ENCODE measurements around the gene DFFB. TPM values are rescaled to one million over a fixed set of nuclear protein-coding genes. Genes with fewer than 3 reads are reported as not detected.

Gene DFFB
- total and polyA plus RNA-seq, 2 donors (not counting 3 experiments of a cell fraction or from before 2014, with no cell fraction given): 11.7 to 11.8 TPM

- H3K9ac ChIP-seq (replicated peaks; ENCODE audit: extremely low read depth, insufficient read depth, low read length): no peak overlapping the region
- ChIA-PET POLR2A (no interaction called here), CTCF (no interaction called here)
- no peaks in the 10 kb centered on the region for H3K9me1 ChIP-seq (replicated peaks; ENCODE audit: control insufficient read depth, extremely low read depth, insufficient read depth, low read length)
- intact Hi-C loops (cut with micrococcal nuclease) (no loop called here), dilution Hi-C loops (cut with MboI; ENCODE audit: extremely low pct_ligation_motif_present, low sequenced_read_pairs) (no loop called here)
- peaks cover 7 to 21% of the 10 kb centered on the region in 2 experiments for H3K36me3 ChIP-seq (ENCODE audit: control insufficient read depth in 2 of 2, extremely low read depth in 1 of 2, insufficient read depth in 2 of 2, low read length in 2 of 2)
- no peaks in the 10 kb centered on the region for H4K20me1 ChIP-seq (replicated peaks; ENCODE audit: control insufficient read depth, extremely low read depth, insufficient read depth, low read length)
- H3K4me1 ChIP-seq (ENCODE audit: control insufficient read depth, extremely low read depth, insufficient read depth, low read length): no peaks in the 10 kb centered on the region
- H3K79me2 ChIP-seq (ENCODE audit: control insufficient read depth, insufficient read depth, low read length): no peaks in the 10 kb centered on the region
- BruUV-seq (replicated peaks): no TSS peak
- TF ChIP-seq MYC (IDR thresholded peaks at IDR 0.05; ENCODE audit: low read depth, low read length) (no peak), JUN (IDR thresholded peaks at IDR 0.05; ENCODE audit: borderline replicate concordance, insufficient read depth, insufficient read length, low read depth) (no peak), EZH2 (IDR thresholded peaks at IDR 0.05; ENCODE audit: borderline replicate concordance, low read depth, low read length, severe bottlenecking) (no peak), FOS (IDR thresholded peaks at IDR 0.05; ENCODE audit: borderline replicate concordance, insufficient read depth, low read length) (no peak), GATA2 (IDR thresholded peaks at IDR 0.05; ENCODE audit: insufficient read depth, insufficient read length, low read depth, low read length) (no peak), MAX (IDR thresholded peaks at IDR 0.05; ENCODE audit: insufficient read depth, insufficient read length) (no peak), POLR2AphosphoS5 (IDR thresholded peaks at IDR 0.05; ENCODE audit: insufficient read depth, low read depth, low read length) (no peak), POLR2A (IDR thresholded peaks at IDR 0.05; ENCODE audit: low read depth, low read length) (no peak)
- TF ChIP-seq, protein P1, sequence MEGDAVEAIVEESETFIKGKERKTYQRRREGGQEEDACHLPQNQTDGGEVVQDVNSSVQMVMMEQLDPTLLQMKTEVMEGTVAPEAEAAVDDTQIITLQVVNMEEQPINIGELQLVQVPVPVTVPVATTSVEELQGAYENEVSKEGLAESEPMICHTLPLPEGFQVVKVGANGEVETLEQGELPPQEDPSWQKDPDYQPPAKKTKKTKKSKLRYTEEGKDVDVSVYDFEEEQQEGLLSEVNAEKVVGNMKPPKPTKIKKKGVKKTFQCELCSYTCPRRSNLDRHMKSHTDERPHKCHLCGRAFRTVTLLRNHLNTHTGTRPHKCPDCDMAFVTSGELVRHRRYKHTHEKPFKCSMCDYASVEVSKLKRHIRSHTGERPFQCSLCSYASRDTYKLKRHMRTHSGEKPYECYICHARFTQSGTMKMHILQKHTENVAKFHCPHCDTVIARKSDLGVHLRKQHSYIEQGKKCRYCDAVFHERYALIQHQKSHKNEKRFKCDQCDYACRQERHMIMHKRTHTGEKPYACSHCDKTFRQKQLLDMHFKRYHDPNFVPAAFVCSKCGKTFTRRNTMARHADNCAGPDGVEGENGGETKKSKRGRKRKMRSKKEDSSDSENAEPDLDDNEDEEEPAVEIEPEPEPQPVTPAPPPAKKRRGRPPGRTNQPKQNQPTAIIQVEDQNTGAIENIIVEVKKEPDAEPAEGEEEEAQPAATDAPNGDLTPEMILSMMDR (IDR thresholded peaks at IDR 0.05; ENCODE audit: extremely low read depth in 1 of 2, insufficient read depth in 1 of 2, low read depth in 1 of 2, low read length in 2 of 2): no peak
- H2AFZ ChIP-seq (ENCODE audit: low read depth, low read length): no peak overlapping the region
- no peak for FAIRE-seq
- no peak overlapping the region for H3K4me3 ChIP-seq (replicated peaks in 1 of 3; ENCODE audit: insufficient read depth in 1 of 3, low read depth in 1 of 3, low read length in 3 of 3)
- H3K9me3 ChIP-seq (replicated peaks; ENCODE audit: control insufficient read depth, insufficient read depth, low read length): no peaks in the 10 kb centered on the region
- no peak overlapping the region for H3K27ac ChIP-seq (ENCODE audit: insufficient read depth, low read depth, low read length)
- DNase-seq (ENCODE audit: low read depth, low spot score): no peak
- H3K27me3 ChIP-seq (ENCODE audit: control insufficient read depth in 2 of 2, insufficient read depth in 2 of 2, low read length in 2 of 2): no peaks in the 10 kb centered on the region
- no peak overlapping the region for H3K4me2 ChIP-seq (ENCODE audit: insufficient read depth, low read length)
Observed at GRCh38 chr1:3825356-3825755, 31.9 kb upstream of the DFFB start.
